Stimulated activated CD4-positive, alpha-beta T cell treated with anti-CD3 and anti-CD28 coated beads, TNF-alpha, amount 100 ng/mL, for 4 hours (primary cell): ENCODE results near the gene TPCN1.

Source experiments
- DNase-seq, 3 experiments: peaks; one replicate each; pipeline ENCODE4 v3.0.0-alpha.2; 2020; ENCODE audit warnings: low read depth in 3 of 3

TPCN1 gene

DNA sequence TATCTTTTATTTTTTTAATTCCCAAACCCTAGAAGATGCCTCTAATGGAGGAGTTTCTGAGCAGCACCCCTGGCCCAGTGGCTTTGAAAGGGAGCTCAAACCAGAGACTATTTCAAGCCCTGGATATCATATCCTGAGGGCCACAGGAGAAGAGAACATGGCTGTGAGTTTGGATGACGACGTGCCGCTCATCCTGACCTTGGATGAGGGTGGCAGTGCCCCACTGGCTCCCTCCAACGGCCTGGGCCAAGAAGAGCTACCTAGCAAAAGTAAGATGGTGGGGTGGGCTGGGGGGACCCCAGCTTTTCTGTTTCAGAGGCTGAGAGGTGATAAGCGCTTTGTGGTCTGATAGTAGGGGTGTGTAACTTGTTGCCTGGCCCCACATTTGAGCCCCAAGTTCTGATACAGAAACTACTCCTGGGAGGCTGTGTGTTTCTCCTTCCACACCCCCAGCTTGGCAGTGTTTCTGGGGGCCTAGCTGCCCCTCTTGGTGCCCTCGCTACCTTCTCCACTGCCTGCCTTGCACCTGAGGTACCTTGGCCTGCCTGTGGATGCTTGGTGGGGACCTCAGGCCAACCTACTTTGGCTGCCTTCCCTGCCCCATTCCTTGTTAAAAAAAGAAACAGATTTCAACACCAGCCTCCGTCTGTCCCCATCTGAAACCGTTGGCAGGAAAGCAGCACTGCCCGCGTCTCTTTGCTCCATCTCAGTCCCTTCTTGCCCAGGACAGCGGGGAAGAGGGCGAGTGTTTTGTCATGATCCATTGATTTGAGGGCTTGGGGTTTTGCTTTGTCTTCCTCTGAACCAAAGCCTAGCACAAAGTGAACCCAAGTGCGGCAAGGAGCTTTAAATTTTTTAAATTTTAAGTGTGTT, 5.7 kb downstream of the TPCN1 start:
- DNase-seq, result no peak

DNA sequence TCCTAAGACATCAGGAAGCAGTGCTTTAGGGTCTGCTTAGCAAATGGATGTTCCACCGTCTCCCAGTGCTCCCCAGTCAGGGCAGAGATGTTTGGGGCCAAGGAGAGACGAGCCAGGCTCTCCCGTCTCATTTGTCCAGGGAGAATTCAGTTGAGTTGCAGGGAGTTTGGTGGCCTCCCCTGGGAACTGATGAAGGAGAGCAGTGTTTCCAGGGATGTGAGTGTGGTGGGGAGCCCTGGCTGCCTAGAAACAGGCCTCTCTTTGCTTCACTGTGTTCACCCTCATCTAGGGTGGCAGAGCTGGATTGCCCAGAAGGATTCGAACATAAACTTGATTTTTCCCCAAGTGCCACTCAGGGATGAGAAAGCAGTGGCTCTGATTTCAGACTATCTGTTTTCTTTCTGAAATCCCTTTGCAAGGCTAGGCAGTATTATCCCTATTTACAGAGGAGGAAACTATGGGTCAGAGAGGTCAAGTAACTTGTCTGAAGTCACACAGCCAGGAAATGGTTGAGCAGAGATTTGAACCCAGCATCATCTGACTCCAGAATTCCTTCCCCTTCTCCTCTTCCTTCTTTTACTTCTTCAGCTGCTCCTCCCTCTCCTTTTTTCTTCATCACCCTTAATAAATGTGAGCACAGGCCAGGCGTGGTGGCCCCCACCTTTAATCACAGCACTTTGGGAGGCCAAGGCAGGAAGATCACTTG, 6.6 kb downstream of the TPCN1 start:
- DNase-seq, result no peak

DNA sequence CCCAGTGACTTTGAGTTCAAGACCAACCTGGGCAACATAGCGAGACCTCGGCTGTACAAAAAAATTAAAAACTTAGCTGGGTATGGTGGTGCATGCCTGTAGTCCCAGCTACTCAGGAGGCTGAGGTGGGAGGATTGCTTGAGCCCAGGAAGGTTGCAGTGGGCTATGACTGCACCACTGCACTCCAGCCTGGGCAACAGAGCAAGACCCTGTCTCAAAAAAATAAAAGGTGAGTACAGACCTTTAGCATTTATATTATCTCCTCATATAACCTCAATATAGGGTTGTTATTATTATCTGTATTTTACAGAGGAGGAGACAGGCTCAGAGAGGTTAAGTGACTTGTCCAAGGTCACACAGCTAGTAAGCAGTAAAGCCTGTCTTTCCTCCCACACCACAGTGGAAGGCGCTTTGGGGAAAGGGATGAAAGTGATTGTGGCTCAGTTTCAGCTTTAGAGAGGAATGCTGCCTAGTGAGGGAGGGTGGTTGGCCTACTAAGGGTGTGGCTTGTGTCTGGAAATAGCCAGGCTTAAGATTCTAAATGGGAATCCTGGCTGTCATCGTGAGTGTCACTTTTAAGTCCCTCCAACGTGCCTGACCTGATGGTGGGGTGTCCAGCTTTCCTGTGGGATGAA, 7.2 kb downstream of the TPCN1 start:
- DNase-seq, result no peak

- DNase-seq, result no peak
Measured at GRCh38 chr12:113230315-113231234, 9.3 kb downstream of the TPCN1 start.

GRCh38 chr12:113231235-113232088, 10.2 kb downstream of the TPCN1 start:
- DNase-seq, result no peak

- no peak for DNase-seq
Measured at GRCh38 chr12:113232089-113232839, 11.0 kb downstream of the TPCN1 start.

DNA sequence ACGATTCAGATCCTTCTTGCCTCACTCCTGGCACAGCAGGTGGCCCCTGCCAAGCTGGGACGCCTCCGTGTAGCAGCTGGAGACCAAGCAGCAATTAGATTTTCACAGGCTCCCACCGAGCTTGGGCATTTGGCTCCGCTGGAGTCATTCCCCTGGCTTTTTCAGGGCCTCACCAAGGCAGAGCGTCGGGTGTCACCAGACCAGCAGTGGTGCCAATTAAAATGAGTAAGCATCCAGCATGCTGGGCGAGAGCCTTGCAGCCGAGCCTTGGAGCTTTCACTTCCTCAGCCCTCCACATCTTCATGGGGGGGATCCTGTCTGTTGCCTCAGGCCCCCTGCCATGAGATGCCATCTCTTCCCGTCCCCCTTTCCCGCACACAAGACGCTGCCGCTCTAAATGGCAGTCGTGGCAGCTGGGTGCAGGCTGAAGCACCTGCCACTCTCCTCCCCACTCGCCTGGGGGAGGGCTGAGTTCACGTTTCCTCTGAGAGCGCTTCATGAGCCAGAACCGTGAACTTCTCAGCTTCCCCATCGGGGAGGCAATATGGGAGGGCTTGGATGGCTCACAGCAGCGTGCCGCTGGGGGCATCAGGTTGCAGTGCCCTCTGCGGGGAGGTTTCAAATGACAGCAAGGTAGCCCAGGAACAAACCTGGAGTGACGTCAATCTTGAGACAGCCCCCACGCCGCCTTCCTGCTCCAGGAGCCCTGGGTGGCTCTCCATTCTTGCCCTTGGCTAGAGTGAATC, 11.7 kb downstream of the TPCN1 start:
- DNase-seq, result peak; percentile 25 to 54 (median 50)

GRCh38 chr12:113233967-113234366, 12.7 kb downstream of the TPCN1 start:
- DNase-seq, result no peak

- DNase-seq, result no peak
Measured at GRCh38 chr12:113234483-113234882, 13.2 kb downstream of the TPCN1 start.

- DNase-seq, result no peak
Measured at GRCh38 chr12:113235976-113236375, 14.7 kb downstream of the TPCN1 start.

DNA sequence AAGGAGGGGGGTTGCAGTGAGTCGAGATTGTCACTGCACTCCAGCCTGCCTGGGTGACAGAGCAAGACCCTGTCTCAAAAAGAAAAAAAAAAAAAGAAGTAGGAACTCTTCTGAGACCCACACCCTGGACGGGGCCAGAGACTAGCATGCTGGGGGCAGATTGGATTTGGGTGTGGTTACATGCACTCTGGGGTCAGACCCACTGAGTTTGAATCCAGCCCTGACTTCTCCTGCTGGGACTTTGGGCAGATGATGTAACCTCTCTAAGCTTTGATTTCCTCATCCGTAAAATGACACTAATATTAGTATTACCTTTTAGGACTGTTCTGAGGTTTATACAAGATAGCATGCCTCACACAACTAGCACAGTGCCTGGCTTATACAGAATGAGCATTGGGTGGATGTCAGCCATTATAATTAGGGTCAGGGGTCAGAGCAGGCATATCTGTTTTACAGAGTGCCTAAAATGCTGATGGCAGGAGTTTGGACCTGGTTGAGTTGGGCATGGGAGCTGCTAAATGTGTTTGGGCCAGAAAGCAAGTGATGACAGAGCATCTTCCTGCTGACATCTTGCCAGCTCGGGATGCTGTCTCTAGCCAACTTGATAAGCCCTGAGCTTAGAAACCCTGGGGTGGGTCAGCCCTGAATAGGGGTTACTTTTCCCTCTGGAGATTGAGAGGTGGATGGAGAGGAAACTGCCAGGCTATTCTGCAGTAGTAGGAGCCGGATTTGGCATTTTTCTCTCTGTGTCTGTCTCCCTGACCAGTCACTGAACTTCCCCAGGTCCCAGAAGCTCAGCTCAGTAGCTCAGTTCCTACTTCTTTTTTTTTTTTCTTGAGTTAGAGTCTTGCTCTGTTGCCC, 15.5 kb downstream of the TPCN1 start:
- no peak for DNase-seq

- DNase-seq, result no peak
Measured at GRCh38 chr12:113237748-113238147, 16.5 kb downstream of the TPCN1 start.

- DNase-seq, result no peak
Measured at GRCh38 chr12:113238309-113238708, 17.0 kb downstream of the TPCN1 start.

DNA sequence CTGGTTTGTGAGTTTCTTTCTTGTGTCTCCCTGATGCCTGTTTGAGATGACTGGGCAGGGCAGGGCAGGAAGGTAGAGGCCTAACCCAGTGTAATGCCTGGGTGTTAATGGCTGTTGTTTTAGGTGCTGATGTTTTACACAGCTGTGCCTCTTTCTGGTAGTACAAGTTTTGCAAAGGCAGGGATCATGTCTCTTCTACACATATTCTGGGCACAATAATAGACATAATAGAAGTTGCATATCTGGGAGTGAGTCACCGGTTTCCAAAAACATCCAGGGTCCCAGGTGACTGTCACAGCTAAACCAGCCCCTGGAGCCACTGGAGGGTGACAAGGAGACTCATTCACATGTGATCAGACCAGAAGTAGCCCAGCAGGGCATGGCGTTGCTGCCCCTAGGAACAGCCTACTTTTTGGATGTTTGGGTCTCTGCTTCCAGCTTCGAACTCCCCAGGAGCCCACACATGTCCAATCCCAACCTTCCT, 18.1 kb downstream of the TPCN1 start:
- no peak for DNase-seq

- DNase-seq, result no peak
Measured at GRCh38 chr12:113239811-113240331, 18.6 kb downstream of the TPCN1 start.

DNA sequence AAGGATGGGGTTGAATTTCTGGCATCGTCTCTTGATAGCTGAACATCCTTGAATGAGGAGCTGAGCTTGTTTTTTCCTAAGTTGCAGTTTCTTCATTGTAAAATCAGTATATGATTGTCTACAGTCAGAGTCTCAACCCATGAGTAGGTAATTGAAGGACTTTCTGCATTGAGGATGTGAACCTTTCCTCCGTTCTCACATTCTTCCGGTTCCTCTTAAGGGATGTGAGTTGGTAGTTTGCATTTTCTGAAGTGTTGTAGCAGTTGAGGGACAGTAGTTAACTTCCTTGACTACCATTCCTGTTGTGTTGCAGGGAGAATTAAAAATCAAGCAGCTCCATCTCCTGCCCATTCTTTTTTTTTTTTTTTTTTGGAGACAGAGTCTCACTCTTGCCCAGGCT, 19.1 kb downstream of the TPCN1 start:
- no peak for DNase-seq

DNA sequence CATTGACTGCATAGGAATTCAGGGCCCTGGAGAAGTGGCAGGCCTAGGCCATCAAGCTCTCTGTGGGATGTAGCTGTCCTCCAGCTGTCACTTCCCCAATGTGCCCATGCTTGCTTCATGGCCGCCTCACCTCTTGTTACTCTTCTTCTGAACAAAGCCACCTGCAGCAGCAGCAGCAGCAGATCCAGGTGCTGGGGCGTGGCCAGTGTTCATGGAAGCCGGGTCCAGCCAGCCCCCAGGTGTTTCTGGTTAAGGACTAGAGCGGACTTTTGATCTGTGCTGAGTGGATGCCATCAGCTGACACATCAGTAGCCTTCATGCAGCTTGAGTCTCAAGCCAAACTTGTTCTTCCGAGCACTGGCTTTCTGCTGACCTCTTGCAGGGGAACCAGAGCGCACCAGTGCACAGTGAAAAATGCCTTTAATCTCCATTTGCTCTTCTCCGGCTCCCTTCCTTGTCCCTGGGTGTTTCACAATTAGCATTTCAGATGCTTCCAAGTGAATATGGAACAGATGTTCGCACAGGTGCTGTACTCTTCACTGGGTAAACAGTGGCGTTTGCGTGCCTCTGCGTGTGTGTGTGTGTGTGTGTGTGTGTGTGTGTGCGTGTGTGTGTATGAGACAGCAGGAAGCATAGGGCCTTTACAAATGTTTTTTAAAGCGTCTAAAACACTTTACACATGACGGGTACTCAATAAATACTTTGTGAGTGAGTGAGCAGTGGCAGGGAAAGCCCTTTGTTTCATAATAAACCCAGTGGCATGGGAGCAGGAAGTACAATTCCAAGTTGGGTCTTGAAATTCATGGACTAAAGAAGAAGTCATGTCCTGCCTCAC, 20.1 kb downstream of the TPCN1 start:
- no peak for DNase-seq
